IMR-90 (cell line): ENCODE results near the gene MEPCE. TPM values are rescaled to one million over a fixed set of nuclear protein-coding genes. Genes with fewer than 3 reads are reported as not detected.

ENCODE experiments used
- ATAC-seq: fragments of 200-7000 bp; cut with Tn5 transposase; 2 replicates; pipeline ENCODE4 v1.9.1; 2020; ENCODE audit warnings: low read depth, mild to moderate bottlenecking, moderate library complexity
- BruUV-seq: library from RNA; stranded (reverse); fragments of 400-500 nt; replicated peaks from 2 replicates; lab custom pipeline; 2021; lab: Mats Ljungman, UMichigan
- CTCF ChIA-PET: fragments of 300-600 bp; formaldehyde crosslinking; extraction: SDS; loops from one replicate; lab custom pipeline; 2021; ENCODE audit warnings: antibody characterized with exemption; lab: Yijun Ruan, JAX
- POLR2A ChIA-PET: fragments of 300-600 bp; sonication (Branson Sonifier 250); formaldehyde crosslinking; loops from one replicate; lab custom pipeline; 2022; ENCODE audit warnings: antibody characterized with exemption; ENCODE audit not compliant: unreplicated experiment; lab: Charles Lee
- DNase-seq: peaks from one replicate; pipeline ENCODE4 v3.0.0; 2013
- H2AFZ ChIP-seq: replicated peaks from 2 replicates; pipeline ENCODE3; 2013; ENCODE audit warnings: low read length, mild to moderate bottlenecking; ENCODE audit not compliant: poor library complexity
- H2AK5ac ChIP-seq: 2 replicates; pipeline ENCODE4 v1.6.1; 2013; ENCODE audit warnings: low read depth, low read length, inconsistent platforms
- H2AK9ac ChIP-seq: replicated peaks from 2 replicates; pipeline ENCODE3; 2013; ENCODE audit warnings: mild to moderate bottlenecking, low read depth, low read length, moderate library complexity; ENCODE audit not compliant: poor library complexity
- H2BK120ac ChIP-seq: 2 replicates; pipeline ENCODE4 v1.6.1; 2013; ENCODE audit warnings: low read depth, low read length, inconsistent platforms
- H2BK15ac ChIP-seq: 3 replicates; pipeline ENCODE4 v1.6.1; 2013; ENCODE audit warnings: low read depth, low read length, inconsistent platforms
- H2BK20ac ChIP-seq: 2 replicates; pipeline ENCODE4 v1.6.1; 2013; ENCODE audit warnings: low read depth, mild to moderate bottlenecking, inconsistent platforms, low read length, moderate library complexity
- H2BK5ac ChIP-seq: 2 replicates; pipeline ENCODE4 v1.6.1; 2013; ENCODE audit warnings: mild to moderate bottlenecking, low read depth, low read length, inconsistent platforms; ENCODE audit not compliant: poor library complexity, severe bottlenecking
- H3K14ac ChIP-seq: replicated peaks from 2 replicates; pipeline ENCODE4 v1.6.1; 2013; ENCODE audit warnings: low read depth, low read length, inconsistent platforms
- H3K18ac ChIP-seq: 2 replicates; pipeline ENCODE4 v1.6.1; 2013; ENCODE audit warnings: low read depth, low read length, control low read depth
- H3K23ac ChIP-seq: 2 replicates; pipeline ENCODE4 v1.6.1; 2013; ENCODE audit warnings: low read depth, low read length, inconsistent platforms
- H3K27ac ChIP-seq: 2 replicates; pipeline ENCODE4 v1.5.1; 2013; ENCODE audit warnings: mild to moderate bottlenecking, control low read depth, low read length; ENCODE audit not compliant: insufficient read depth
- H3K27me3 ChIP-seq: 2 replicates; pipeline ENCODE4 v1.6.1; 2013; ENCODE audit warnings: low read length; ENCODE audit not compliant: control insufficient read depth, insufficient read depth
- H3K36me3 ChIP-seq: 2 replicates; pipeline ENCODE4 v1.6.1; 2013; ENCODE audit warnings: low read length, mixed read lengths; ENCODE audit not compliant: control insufficient read depth, insufficient read depth
- H3K4ac ChIP-seq: 2 replicates; pipeline ENCODE4 v1.6.1; 2013; ENCODE audit warnings: low read depth, low read length, inconsistent platforms
- H3K4me1 ChIP-seq: 2 replicates; pipeline ENCODE4 v1.6.1; 2013; ENCODE audit warnings: low read length, mixed read lengths; ENCODE audit not compliant: control insufficient read depth, insufficient read depth
- H3K4me2 ChIP-seq: 2 replicates; pipeline ENCODE4 v1.6.1; 2013; ENCODE audit warnings: low read depth, mild to moderate bottlenecking, control low read depth, low read length, moderate library complexity
- H3K4me3 ChIP-seq: 2 replicates; pipeline ENCODE4 v1.5.1; 2013; ENCODE audit warnings: low read depth, mild to moderate bottlenecking, control low read depth, low read length, moderate library complexity; ENCODE audit not compliant: insufficient read depth
- H3K56ac ChIP-seq: 2 replicates; pipeline ENCODE4 v1.6.1; 2013; ENCODE audit warnings: low read length, inconsistent platforms; ENCODE audit not compliant: insufficient read depth; ENCODE audit errors: extremely low read depth
- H3K79me1 ChIP-seq, 2 experiments: 2 replicates each; pipeline ENCODE4 v1.6.1; 2013; ENCODE audit warnings: low read length in 2 of 2, inconsistent platforms in 1 of 2, low read depth in 1 of 2
- H3K9ac ChIP-seq: 2 replicates; pipeline ENCODE4 v1.6.1; 2013; ENCODE audit warnings: low read depth, low read length, control low read depth
- H3K9me1 ChIP-seq: 2 replicates; pipeline ENCODE4 v1.6.1; 2013; ENCODE audit warnings: low read length, inconsistent platforms; ENCODE audit not compliant: insufficient read depth
- H3K9me3 ChIP-seq: 2 replicates; pipeline ENCODE4 v1.6.1; 2013; ENCODE audit warnings: low read length; ENCODE audit not compliant: control insufficient read depth, insufficient read depth
- H4K20me1 ChIP-seq: 2 replicates; pipeline ENCODE4 v1.6.1; 2013; ENCODE audit warnings: low read length, inconsistent platforms; ENCODE audit not compliant: insufficient read depth
- H4K5ac ChIP-seq: 2 replicates; pipeline ENCODE4 v1.6.1; 2013; ENCODE audit warnings: mild to moderate bottlenecking, low read depth, low read length, control low read depth
- H4K8ac ChIP-seq, 2 experiments: 2 replicates each; pipeline ENCODE4 v1.6.1; 2013; ENCODE audit warnings: low read depth in 2 of 2, low read length in 2 of 2, control low read depth in 1 of 2, inconsistent platforms in 1 of 2
- H4K91ac ChIP-seq: 2 replicates; pipeline ENCODE4 v1.6.1; 2013; ENCODE audit warnings: low read depth, low read length, inconsistent platforms; ENCODE audit not compliant: insufficient read depth
- BHLHE40 ChIP-seq: fragments of 150-350 bp; IDR thresholded peaks from 2 replicates; pipeline ENCODE4 v1.6.1; 2016; ENCODE audit warnings: mild to moderate bottlenecking, low read depth, low read length
- CHD1 ChIP-seq: IDR thresholded peaks from 2 replicates; pipeline ENCODE4 v1.6.1; 2012; ENCODE audit warnings: low read depth, low read length, improper control_type of control experiment
- MAZ ChIP-seq: IDR thresholded peaks from 2 replicates; pipeline ENCODE4 v1.6.1; 2012; ENCODE audit warnings: low read depth, mild to moderate bottlenecking, low read length, improper control_type of control experiment, moderate library complexity, borderline replicate concordance
- POLR2A ChIP-seq: IDR thresholded peaks from 2 replicates; pipeline ENCODE4 v1.6.1; 2012; ENCODE audit warnings: mild to moderate bottlenecking, low read depth, low read length
- RAD21 ChIP-seq: IDR thresholded peaks from 2 replicates; pipeline ENCODE4 v1.6.1; 2012; ENCODE audit warnings: low read length, improper control_type of control experiment
- RFX5 ChIP-seq: IDR thresholded peaks from 2 replicates; pipeline ENCODE4 v1.8.0; 2012; ENCODE audit warnings: low read depth, mild to moderate bottlenecking, low read length, moderate library complexity
- WGBS, 2 experiments: methylation state at CpG; one replicate each; pipeline versions ENCODE4 v1.1.5 to v1.1.7; 2013; ENCODE audit warnings: missing lambda C conversion rate in 2 of 2; ENCODE audit not compliant: insufficient read length in 1 of 2; ENCODE audit errors: extremely low coverage in 2 of 2; 5-methylcytosine and 5-hydroxymethylcytosine counted together
- dilution Hi-C: fragments of 300-500 bp; cut with HindIII; formaldehyde crosslinking; loops from one replicate; pipeline ENCODE4 v1.14.3; 2018; ENCODE audit warnings: low sequenced_read_pairs; ENCODE audit not compliant: unreplicated experiment
- in situ Hi-C: fragments of 300-500 bp; cut with MboI; formaldehyde crosslinking; loops from 3 replicates; pipeline ENCODE4 v1.14.3; 2019; ENCODE audit warnings: low sequenced_read_pairs, inconsistent platforms, mixed read lengths
- intact Hi-C: fragments of 100-400 bp; cut with micrococcal nuclease; formaldehyde crosslinking; loops from 2 replicates; pipeline ENCODE4 v1.10.0; 2022
- polyA plus RNA-seq, 3 experiments: library from polyadenylated mRNA; depleted of rRNA; stranded (reverse); fragments of >200 nt; gene quantifications; 2 replicates each; pipeline ENCODE4 v1.2.3, GENCODE V29; 2012; ENCODE audit warnings: low replicate concordance in 1 of 3
- total RNA-seq: library from RNA; depleted of rRNA; stranded (reverse); fragments of >200 nt; gene quantifications from 2 replicates; pipeline ENCODE4 v1.2.3, GENCODE V29; 2012

The MEPCE gene
- total and polyA plus RNA-seq, 2 of the 4 experiments (the other 2 are of a cell fraction): 18.2 to 22.9 TPM

- POLR2A ChIA-PET: no interaction called here
- no peak overlapping the region for H3K4me3 ChIP-seq
- no peaks in the 10 kb centered on the region for H3K79me1 ChIP-seq
- no peaks in the 10 kb centered on the region for H4K20me1 ChIP-seq
- no peak overlapping the region for H3K4me2 ChIP-seq
- H3K27ac ChIP-seq: no peak overlapping the region
- H4K8ac ChIP-seq: no peak overlapping the region
- H2AK9ac ChIP-seq: no peak overlapping the region
- H3K9me3 ChIP-seq: peaks cover 4% of the 10 kb centered on the region
- CTCF ChIA-PET: interaction anchor here (0.7 kb wide), 1 partner anchor 10 kb away, joined by 4 read pairs; no protein-coding TSS in a partner anchor
- no peak for DNase-seq
- no TSS peak for BruUV-seq
- dilution Hi-C loops (no loop called here), in situ Hi-C loops (no loop called here), intact Hi-C loops (no loop called here)
- H2BK5ac ChIP-seq: no peak overlapping the region
- no peak overlapping the region for H4K5ac ChIP-seq
- no peaks in the 10 kb centered on the region; the same call in 1 of the 2 replicates for H3K9me1 ChIP-seq
- H3K4ac ChIP-seq: no peak overlapping the region
- H4K91ac ChIP-seq: no peak overlapping the region
- ATAC-seq: no peak
- H3K4me1 ChIP-seq: no peaks in the 10 kb centered on the region
- no peak overlapping the region for H3K18ac ChIP-seq
- TF ChIP-seq POLR2A: no peak
- no peak for TF ChIP-seq RAD21
- no peak for TF ChIP-seq CHD1
- TF ChIP-seq RFX5: no peak
- TF ChIP-seq MAZ: no peak
- no peak for TF ChIP-seq BHLHE40
- no peak overlapping the region for H3K14ac ChIP-seq
- H3K9ac ChIP-seq: no peak overlapping the region
- WGBS, 2 experiments: 20% methylated on average over 2 of the region's 2 CpGs; no CpG with 5 or more reads in 1 of the 2 experiments
- H3K56ac ChIP-seq: no peak overlapping the region
- no peak overlapping the region for H3K23ac ChIP-seq
- H2BK15ac ChIP-seq: no peak overlapping the region
- no peak overlapping the region for H2BK120ac ChIP-seq
- no peak overlapping the region for H2AFZ ChIP-seq
- H2AK5ac ChIP-seq: no peak overlapping the region
- no peak overlapping the region for H2BK20ac ChIP-seq
- peaks cover 50% of the 10 kb centered on the region for H3K27me3 ChIP-seq
- H3K36me3 ChIP-seq: no peaks in the 10 kb centered on the region
Observed at GRCh38 chr7:100398239-100398638, 31.4 kb upstream of the MEPCE start.
